ENCODE results near the gene SETD6.

The SETD6 gene

GRCh38 chr16:58493756-58494431, 21.4 kb upstream of the SETD6 start:
- DNase-seq: no peak

GRCh38 chr16:58494981-58495520, 20.3 kb upstream of the SETD6 start:
- peak; percentile 93 for DNase-seq

GRCh38 chr16:58495521-58496331, 19.6 kb upstream of the SETD6 start:
- peak; percentile 42 for DNase-seq

GRCh38 chr16:58497468-58497867, 17.8 kb upstream of the SETD6 start:
- no peak for DNase-seq

GRCh38 chr16:58497935-58498334, 17.4 kb upstream of the SETD6 start:
- DNase-seq: no peak

GRCh38 chr16:58498341-58499091, 16.8 kb upstream of the SETD6 start:
- DNase-seq: no peak

GRCh38 chr16:58499092-58499511, 16.2 kb upstream of the SETD6 start:
- DNase-seq: no peak

GRCh38 chr16:58499615-58500351, 15.5 kb upstream of the SETD6 start, which contains the start of gene NDRG4:
TSS of gene NDRG4 (plus strand) at chr16:58500143. CDS start at chr16:58500249, 106 bp downstream.
- peak; percentile 87 for DNase-seq

- DNase-seq: peak; percentile 26
Observed at GRCh38 chr16:58500430-58501241, 14.7 kb upstream of the SETD6 start.

GRCh38 chr16:58501242-58502131, 13.8 kb upstream of the SETD6 start:
- peak; percentile 64 for DNase-seq

- no peak for DNase-seq
Observed at GRCh38 chr16:58502217-58502921, 12.9 kb upstream of the SETD6 start.

- DNase-seq: no peak
Observed at GRCh38 chr16:58503166-58503862, 12.0 kb upstream of the SETD6 start.

GRCh38 chr16:58503863-58504688, 11.2 kb upstream of the SETD6 start:
- DNase-seq: no peak

- DNase-seq: no peak
Observed at GRCh38 chr16:58506241-58507194, 8.8 kb upstream of the SETD6 start.

- DNase-seq: no peak
Observed at GRCh38 chr16:58507195-58507962, 7.9 kb upstream of the SETD6 start.

Measured in NCI-H146 (cell line).